NCI-H2081 treated with DMSO at 0.1 percent for 48 hours (cell line): Measurements from ENCODE around the gene DHRS11.

Experiments
- DNase-seq: peaks from one replicate; lab custom pipeline; 2025; lab: John Stamatoyannopoulos, UW

The DHRS11 gene, protein sequence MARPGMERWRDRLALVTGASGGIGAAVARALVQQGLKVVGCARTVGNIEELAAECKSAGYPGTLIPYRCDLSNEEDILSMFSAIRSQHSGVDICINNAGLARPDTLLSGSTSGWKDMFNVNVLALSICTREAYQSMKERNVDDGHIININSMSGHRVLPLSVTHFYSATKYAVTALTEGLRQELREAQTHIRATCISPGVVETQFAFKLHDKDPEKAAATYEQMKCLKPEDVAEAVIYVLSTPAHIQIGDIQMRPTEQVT

DNA sequence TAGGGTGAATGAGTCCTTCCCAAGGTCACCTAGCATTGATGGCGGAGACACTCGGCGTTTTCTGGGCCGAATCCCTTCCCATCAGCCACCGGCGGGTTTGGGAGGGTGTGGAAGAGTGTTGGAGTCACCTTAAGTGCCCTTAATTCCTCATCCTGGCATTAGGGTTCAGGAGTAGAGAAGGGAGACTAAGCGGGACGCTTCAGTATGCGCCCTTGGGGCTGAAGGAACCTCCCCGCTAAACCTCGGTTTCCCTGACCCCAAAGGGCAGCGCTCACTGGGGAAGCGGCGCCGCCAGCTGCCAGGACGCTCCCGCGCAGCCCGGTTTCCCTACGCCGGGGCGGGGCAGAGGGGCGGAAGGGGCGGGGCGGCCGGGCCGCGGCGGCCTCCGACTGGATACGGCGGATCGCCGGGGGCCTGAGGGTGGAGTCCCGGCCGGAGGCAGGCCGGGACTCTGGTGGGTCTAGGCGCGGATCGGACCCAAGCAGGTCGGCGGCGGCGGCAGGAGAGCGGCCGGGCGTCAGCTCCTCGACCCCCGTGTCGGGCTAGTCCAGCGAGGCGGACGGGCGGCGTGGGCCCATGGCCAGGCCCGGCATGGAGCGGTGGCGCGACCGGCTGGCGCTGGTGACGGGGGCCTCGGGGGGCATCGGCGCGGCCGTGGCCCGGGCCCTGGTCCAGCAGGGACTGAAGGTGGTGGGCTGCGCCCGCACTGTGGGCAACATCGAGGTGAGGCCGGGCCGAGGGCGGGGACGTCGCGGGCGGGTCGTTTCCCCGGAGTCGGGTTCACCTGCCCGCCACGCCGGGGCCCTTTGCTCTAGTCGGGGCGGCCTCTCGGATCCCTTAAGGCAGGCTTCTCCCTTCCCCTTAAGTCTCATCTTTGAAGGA lies at the start of gene DHRS11:
DHRS11 (plus strand) TSS at position 446 of the 882 bp plus-strand sequence; CDS start at position 577, 131 bp downstream.
- peak; percentile 13 for DNase-seq

DNA sequence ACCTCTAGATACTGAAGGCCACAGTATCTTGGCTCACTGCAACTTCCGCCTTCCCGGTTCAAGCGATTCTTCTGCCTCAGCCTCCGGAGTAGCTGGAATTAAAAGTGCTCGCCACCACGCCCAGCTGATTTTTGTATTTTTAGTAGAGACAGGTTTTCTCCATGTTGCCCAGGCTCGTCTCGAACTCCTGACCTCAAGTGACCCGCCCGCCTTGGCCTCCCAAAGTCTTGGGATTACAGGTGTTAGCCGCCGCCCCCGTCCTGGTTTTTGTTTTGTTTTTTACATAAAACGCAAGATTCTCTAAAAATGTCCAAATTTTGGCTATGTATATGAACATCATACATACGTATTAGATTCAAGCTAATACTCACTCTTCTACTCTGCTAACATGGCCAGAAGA lies 48.9 kb upstream of the DHRS11 start:
- DNase-seq, result no peak

DNA sequence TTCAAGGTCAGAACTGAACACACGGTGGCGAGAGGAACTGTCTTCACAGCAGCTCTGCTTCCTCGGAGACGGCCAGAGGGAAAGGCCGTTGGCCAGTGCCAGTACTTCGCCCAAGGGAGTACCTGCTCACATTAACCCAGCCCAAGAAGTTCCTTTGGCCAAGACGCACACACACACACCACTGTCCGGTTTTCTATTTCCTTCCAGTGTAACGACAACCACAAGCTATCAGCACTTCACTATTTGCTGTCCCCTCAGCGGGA lies 47.7 kb upstream of the DHRS11 start:
- no peak for DNase-seq

DNA sequence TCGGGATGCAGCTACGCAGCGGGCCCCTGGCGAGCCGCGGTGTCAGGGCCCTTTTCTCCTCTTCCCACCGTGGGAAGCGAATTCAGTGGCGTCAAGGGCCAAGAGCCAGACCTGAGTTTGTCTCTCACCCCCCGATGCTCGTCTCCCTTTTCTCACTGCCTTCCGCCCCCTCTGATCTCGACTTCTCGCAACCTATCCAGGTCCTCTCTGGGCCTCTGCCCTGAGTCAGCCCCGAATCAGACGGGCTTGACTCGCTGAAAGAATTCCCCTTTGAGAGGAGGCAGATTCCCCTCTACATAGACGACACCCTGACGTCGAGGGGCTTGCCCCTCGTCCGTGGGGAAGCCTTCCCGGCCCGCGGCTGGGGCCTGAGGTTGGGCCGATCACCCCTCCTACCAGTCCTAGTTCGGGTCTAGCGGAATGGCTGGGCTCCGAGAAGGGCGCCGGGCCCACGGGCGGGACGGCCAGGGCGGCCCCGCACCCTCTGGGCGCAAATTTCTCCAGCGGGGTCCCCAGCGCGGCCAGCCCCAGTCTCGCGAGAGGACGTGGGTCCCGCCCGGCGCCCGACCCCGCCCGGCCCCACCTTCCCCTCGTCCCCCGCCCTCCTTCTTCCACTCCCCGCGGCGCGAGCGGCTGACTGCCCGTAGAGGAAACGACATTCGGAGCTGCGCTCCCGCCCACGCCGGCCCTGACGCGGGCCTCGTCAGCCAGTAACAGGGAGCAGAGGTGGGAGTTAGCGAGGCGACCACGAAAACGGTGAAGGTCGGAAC lies 47.2 kb upstream of the DHRS11 start, which contains the start of gene GGNBP2:
GGNBP2 (plus strand) TSS at position 613 of the 770 bp plus-strand sequence. CDS start 806 bp downstream, outside the sequence.
- peak; percentile 61 for DNase-seq

DNA sequence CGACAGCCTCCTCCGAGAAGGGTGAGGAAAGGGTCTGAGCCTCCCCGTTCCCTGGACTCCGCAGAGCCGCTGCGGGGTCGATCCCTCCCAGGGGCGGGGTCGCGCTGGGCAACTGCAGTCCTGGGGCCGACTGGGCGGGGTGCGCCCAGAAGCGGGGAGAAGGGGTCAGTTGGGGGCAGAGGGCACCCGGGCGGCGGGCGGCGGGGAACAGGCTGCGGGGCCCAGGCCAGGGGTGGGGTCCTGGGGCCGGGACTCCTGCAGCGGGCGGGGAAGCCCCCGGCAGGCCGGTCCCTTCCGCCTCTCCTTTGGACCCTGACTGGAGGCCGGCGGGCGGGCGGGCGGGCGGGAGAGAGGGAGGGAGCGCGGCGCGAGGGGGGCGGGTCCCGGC lies 46.6 kb upstream of the DHRS11 start:
- no peak for DNase-seq

DNA sequence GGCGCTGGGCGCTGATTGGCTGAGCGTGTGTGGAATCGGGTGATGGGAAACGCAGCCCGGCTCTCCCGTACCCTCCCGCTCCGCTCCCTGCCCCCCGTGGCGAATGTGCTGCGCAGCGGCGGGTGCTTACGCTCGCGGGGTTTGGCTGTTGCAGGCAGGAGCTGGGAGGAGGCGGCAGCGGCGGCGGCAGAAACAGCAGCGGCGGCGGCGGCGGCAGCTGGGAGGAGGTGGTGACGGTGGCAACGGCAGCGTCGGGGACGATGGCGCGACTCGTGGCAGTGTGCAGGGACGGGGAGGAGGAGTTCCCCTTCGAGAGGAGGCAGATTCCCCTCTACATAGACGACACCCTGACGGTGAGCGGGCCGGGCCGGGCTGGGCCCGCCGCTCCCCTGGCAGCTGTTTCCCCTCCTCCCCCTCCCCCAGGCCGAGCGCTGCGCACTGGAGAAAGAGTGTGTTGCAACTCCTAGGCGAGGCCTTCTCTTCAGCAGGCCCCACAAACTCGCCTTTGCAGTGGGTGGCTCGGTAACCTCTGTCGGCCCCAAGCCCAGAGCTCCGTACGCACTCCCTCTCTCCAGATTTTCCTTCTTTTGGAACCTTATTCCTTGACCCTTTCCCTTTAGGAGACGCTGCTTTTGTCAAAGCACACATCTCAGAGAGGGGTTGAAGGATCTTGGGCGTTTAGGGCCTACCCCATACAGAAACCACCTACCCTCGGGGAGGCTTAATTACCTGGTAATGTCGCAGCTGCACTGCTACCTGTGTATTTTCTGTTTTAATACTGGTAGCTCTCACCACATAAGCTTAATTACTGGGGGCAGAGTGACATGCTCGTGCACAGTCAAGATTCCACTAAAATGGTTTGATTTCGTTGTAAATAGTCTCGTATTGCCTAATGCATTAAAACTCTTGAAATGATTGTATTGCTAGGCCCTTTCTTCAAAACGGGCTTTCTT lies 45.9 kb upstream of the DHRS11 start:
- peak; percentile 90 for DNase-seq

DNA sequence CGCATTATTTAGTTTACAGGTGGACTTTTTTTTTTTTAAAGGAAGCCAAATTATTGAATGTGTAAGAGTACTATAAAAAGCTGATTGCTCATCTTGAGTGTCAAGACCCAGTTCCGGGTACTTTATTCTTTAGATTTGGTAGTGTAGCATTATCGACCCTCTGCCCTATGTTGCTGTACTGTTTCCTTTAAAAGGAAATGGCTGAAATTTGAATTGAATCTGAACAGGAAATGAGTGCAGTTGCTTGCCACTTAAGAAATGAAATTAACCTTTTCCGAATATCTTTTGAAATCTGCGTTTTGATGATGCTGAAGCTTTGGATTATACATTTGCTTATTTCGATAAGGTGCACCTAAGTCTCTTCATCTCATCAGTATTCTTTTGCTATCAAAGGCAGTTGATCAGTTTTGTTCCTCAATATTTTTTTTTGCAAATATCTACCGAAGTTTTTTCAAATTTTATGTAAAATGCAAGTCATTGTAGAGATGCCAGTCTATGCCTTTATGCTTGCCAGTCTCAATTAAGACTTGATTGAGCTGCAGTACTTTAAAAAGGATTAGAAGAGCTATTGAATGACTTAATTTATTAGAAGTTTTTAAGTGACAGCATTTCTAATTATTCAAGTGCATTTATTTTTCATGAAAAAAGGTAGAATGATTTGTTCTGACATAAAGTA lies 45.1 kb upstream of the DHRS11 start:
- DNase-seq, result no peak

DNA sequence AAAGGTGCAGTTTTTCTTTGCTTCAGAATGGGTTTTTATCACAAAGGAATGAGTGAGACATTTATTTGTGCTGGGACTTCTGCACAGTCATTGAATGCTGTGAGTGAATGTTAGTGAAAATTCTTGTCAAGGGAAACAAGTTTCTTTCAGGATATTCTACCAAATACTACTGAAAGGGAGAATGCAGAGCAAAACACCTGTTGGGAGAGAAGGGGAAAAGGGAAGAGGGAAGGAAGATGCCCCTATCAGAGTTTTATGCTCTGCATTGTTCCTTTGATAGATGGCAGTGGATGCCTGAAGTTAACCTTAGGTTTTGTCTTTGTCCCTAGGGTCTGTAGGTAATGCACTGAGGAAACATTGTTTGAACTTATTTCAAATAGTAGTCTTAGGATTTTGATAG lies 43.9 kb upstream of the DHRS11 start:
- no peak for DNase-seq

DNA sequence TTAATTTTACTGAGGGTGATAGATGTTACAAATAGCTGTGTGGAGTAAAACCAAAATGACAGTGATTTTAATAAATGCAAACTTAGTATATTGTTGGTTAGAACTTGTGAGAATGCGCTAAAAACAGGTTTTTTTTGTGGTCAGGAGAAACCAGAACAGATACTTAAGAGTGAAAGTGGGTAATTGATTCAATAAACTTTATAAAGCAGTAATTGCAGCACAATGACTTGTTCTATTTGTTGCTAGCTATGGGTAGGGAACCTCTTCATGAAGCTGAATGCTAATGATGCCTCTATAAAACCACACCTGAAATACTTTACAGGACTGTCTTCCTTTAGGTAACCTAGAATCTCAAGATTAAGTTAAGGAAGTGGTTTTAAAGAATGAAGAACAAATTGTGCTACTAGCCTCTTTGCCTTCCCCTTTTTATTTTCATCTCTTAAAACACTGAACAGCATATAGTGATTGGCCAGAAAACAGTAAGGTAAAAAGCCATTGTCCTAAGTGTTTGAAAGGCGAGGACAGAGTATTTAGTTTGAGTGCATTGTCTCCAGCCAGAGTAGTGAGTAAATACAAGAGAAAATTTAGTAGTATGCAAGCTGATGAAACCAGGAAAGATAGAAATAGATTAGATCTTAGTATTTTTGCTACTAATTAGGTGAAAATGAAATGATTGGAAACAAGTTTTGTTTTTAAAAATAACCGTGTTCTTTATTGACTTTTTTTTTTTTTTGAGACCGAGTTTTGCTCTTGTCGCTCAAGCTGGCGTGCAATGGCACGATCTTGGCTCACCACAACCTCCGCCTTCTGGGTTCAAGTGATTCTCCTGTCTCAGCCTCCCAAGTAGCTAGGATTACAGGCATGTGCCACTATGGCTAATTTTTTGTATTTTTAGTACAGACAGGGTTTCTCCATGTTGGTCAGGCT lies 40.9 kb upstream of the DHRS11 start:
- DNase-seq, result no peak

DNA sequence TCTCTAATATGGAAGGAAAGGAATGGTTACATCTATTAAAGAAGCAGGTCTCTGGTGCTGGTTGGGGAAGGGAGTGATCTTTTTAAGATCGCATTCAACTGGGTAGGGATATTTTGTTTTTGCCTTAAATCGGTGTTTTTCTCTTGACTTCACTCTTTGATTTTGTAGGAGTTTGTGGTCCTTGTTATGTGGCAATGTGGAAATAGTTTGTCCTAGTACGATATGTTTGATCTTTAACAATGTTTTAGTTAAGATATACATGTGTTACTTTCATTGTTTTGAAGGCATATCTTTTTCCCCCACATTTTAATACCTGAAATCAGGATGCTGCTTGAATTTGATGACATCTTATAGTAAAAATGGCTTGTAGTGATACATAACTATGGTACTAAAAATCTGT lies 38.2 kb upstream of the DHRS11 start:
- no peak for DNase-seq

DNA sequence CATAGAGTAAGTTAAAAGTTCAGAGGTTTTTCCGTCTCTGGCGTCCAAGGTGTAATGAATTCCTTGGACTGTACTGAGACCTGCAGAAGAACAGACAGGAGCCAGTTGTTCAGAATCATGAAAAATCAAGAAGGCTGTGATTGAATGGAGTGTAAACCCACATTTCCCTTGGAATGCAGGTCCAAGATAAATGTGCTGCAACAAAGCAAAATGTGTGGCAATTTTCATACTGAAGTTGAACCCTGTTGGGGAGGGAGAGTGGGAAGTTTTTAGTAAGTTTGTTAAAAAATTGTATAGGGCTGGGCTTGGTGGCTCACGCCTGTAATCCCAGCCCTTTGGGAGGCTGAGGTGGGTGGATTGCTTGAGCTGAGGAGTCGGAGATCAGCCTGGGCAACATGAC lies 25.6 kb upstream of the DHRS11 start:
- DNase-seq, result no peak

DNA sequence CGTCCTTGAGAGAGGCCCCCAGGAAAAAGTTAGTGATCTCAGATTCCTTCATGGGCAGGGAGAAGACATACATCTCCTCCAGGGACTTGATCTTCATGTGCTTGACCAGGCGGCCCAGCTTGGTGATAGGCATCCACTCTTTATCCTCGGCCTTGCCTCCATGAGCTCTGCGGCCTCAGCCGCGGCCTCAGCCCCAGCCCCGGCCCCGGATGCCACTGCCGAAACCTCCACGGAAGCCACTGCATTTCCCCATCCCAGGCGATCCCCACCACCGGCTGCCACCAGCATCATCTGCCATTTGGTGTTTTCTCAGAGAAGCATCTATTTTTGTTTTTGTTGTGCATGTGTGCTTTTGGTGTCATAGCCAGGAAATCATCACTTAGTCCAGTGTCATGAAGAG lies 16.7 kb upstream of the DHRS11 start:
- no peak for DNase-seq

DNA sequence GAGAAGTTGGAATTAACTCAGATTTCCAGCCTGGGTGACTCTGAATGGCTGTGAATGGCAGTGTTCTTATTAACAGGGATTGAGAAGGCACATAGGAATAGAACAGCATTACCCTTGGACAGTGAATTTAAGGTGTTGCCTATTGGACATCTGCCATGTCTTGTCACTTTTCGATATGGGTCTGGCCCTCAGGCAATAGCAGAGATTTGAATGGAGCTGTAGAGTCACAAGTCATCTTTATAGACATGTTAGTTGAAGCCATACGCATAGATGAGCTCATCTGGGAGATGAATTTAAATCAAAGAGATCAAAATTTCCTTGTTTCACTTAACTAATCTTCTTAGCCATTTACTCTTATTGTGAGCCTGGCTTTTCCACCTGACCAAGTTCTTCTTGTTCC lies 14.9 kb upstream of the DHRS11 start:
- DNase-seq, result no peak

DNA sequence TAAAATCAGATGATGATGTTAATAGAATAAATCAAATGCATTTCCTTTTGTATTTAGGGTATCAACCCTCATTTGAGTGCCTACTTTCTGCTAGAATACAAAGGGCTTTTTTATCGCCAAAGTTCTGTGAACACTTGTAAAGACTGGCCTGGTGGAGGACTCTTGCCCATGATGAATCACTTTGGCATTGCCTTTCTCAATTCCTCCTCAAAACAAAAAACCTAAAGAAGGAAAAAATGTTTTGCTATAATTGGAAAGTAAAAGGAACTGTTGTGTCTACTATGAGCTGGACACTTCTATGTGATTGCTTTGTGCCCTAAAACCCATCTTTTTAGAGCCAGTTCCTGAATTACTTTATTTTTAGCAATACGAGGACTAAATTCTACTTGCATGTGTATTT lies 13.0 kb upstream of the DHRS11 start:
- DNase-seq, result no peak

DNA sequence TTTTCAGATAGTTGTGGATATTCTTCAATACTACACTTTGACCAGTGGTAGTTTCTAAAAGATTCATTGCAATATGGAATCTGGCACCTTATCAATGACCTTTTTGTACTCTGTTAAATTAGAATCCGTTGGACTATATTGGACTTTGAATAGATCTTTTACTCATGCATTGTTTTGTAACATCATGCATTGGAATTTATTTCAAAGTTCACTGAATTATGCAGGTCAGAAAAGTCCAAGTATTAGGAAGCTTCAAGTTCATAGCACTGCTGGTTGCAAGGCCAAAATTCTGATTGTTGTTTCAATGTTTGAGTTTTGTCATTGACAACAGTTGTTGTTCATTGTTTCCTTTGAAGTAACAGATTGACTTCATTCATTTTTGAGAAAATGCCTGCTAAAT lies 7.9 kb upstream of the DHRS11 start:
- DNase-seq, result no peak

DNA sequence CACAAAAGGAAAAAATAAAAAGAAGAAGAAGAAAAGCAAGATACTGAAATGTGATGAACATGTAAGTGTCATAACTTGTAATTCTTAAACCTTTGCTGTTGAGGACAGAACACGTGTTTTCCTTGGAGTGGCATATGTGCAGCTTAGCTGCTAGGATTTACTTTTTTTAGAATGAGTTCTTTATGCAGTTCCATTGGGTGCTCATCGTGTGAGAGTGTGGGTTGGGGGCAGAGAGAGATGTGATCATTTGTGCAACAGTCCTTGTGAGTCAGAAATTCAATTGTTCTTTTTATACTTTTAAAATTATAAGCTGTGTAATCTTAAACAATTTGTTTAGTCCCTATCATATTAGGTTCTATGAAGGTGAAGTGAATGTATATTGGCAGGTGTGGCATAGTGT lies 5.5 kb upstream of the DHRS11 start:
- DNase-seq, result no peak

DNA sequence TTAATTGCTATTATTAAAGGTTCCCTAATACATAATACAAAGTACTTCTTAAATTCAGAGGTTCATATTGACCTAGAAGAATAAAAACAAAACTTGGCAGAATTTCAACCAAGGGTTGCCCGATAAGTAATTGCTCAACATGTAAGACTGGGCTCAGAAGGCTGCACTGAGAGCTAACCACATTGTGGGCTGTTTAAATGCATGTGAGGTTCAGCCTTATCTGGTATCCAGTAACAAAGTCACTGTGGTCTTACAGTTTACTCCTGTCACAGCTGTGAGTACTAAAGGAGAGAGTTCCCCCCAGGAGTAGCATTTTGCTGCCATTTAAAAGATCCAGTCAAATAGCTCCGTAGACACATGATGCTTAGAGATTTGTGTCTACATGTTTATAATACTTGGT lies 1.6 kb upstream of the DHRS11 start:
- DNase-seq, result no peak

DNA sequence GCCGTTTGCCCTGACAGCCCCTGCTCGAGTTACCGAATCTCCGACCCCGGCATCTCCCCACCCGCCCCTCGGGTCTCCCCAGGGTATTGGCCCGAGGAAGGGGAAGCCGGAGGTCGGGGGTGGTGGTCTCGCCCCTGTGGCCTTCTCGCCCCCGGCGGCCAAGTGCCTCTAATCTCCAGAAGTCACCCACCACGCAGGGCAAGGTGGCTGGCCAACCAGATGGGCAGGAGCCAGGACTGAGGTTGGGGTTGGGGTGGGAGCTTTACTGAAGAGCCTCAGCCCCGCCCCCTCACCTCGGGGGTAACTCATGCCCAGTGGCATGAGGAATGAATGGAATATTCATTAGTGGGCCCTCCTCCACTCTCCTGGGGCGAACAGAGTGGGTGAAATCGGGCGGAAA lies 637 bp downstream of the DHRS11 start:
- DNase-seq, result no peak

DNA sequence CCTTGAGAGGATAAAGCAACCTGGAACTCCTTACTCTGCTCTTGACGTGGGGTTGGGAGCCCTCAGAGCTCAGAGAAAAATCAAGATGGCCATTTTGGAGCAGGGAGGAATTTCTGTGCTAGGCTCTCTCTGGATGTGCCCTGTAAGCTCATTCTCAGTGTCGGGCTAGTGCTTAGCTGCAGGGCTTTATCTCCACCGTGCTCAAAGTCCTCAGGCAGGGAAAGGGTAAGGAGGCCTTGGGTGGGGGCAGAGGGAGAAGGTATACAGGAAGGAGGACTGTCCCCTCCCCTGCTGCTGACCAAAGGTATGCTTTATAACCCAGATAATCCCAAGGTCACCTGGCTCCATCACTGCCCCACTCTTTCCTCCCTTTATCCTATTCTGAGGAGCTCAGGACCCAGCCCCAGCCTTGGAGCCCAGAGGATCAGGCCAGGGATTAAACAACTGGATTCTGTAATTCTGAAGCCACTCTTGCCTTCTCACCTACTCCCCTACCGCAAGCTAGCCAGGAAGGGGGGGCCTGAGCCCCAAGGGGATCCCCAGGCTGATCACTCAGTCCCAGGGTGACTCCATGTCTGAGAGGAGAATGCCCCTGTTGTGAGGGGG lies 1.1 kb downstream of the DHRS11 start:
- DNase-seq, result no peak
